ENCODE results near the gene FAM120C.

FAM120C gene

DNA sequence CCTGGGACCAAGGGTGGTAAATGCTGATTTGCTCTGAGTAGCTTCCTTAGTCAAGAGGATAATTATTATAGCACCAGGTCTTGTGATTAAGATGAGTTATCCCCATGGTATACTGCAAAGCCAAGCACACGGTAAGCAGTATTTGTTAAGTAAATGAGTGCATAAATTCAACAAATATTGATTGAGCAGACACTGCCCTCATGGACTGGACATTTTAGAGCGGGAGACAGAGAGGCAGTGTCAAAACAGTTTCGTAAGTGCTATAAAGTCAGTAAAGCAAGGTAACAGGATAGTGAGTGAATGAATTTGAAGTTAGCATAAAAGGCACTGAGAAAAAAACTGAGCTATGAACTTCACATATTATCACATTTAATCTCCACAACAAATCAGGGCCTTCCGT lies 152.7 kb downstream of the FAM120C start:
- TF ChIP-seq, protein P1, sequence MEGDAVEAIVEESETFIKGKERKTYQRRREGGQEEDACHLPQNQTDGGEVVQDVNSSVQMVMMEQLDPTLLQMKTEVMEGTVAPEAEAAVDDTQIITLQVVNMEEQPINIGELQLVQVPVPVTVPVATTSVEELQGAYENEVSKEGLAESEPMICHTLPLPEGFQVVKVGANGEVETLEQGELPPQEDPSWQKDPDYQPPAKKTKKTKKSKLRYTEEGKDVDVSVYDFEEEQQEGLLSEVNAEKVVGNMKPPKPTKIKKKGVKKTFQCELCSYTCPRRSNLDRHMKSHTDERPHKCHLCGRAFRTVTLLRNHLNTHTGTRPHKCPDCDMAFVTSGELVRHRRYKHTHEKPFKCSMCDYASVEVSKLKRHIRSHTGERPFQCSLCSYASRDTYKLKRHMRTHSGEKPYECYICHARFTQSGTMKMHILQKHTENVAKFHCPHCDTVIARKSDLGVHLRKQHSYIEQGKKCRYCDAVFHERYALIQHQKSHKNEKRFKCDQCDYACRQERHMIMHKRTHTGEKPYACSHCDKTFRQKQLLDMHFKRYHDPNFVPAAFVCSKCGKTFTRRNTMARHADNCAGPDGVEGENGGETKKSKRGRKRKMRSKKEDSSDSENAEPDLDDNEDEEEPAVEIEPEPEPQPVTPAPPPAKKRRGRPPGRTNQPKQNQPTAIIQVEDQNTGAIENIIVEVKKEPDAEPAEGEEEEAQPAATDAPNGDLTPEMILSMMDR (IDR thresholded peaks at IDR 0.05; ENCODE audit: control extremely low read depth, extremely low read depth, low read depth, missing control alignments): no peak
- no peak for DNase-seq (ENCODE audit: extremely low spot score)
- ChIA-PET CTCF (interaction anchor here (1.7 kb wide), 1 partner anchor 13 kb away, joined by 3 read pairs; no protein-coding TSS in a partner anchor), POLR2A (no interaction called here)

GRCh38 chrX:54029529-54030143 lies 153.4 kb downstream of the FAM120C start:
- TF ChIP-seq, protein P1 (IDR thresholded peaks at IDR 0.05; ENCODE audit: control extremely low read depth, extremely low read depth, low read depth, missing control alignments): no peak
- DNase-seq (ENCODE audit: extremely low spot score): no peak
- ChIA-PET CTCF (interaction anchor here (1.7 kb wide), 1 partner anchor 13 kb away, joined by 3 read pairs; no protein-coding TSS in a partner anchor), POLR2A (no interaction called here)

DNA sequence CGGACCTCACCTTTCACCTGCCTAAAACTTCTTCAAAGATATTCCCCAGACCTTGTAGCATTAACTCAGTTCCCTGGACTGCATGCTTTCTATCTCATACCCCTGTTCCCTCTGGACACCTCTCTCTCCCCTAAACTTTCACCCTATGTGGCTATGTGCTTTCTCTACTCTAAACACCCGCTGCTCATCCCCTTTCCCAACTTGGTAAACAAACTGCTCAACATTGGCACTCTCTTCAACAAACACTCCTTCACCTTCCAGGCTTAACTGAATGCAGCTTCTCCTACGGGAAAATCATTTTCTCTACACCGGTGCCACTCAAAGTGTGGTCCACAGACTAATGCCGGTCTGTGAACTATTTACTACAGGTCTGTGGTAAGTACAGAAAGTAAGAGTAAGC lies 158.7 kb downstream of the FAM120C start:
- TF ChIP-seq, protein P1 (IDR thresholded peaks at IDR 0.05; ENCODE audit: control extremely low read depth, extremely low read depth, low read depth, missing control alignments): no peak
- ChIA-PET CTCF (no interaction called here), POLR2A (interaction anchor here (0.5 kb wide), 1 partner anchor 343 kb away, joined by 4 read pairs; no protein-coding TSS in a partner anchor)
- no peak for DNase-seq (ENCODE audit: extremely low spot score)
